GM13977 (cell line): ENCODE results near the gene RAD51B.

Experiments
- DNase-seq: peaks from one replicate; pipeline ENCODE4 v3.0.0; 2012; ENCODE audit warnings: low spot score
- in situ Hi-C: fragments of 300-500 bp; cut with MboI; formaldehyde crosslinking; loops from one replicate; pipeline ENCODE4 v1.12.0; 2022; ENCODE audit warnings: low sequenced_read_pairs, low pct_unique_long_range_greater_than_20kb, mixed read lengths, inconsistent platforms; ENCODE audit not compliant: unreplicated experiment
- TF ChIP-seq, protein P1 (sequence below): IDR thresholded peaks from 2 replicates; pipeline ENCODE4 v1.5.1; 2012; ENCODE audit warnings: mild to moderate bottlenecking, control low read depth; ENCODE audit not compliant: insufficient read depth; ENCODE audit errors: extremely low read depth, missing control alignments

Gene RAD51B

DNA sequence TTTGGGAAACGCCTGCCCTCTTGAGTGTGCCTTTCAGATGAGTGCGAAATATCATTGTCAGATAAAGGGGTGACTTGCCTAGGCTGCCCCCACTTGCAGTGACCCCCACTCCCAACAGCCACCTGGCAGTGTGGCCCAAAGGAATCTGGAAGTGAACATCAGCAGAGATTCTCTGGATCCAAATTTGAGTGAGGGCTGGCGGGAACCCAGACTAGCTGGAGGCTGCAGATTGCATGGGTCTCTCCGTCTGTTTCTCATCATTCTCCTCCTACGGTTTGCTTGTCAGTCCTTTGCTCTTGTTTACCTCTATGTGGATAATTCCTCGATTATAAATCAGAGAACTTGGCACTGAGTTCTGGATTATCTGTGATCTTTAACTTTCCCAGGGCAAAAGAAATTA is 692.5 kb downstream of the RAD51B start:
- no peak for DNase-seq
- in situ Hi-C loops: no loop called here
- TF ChIP-seq, protein P1, sequence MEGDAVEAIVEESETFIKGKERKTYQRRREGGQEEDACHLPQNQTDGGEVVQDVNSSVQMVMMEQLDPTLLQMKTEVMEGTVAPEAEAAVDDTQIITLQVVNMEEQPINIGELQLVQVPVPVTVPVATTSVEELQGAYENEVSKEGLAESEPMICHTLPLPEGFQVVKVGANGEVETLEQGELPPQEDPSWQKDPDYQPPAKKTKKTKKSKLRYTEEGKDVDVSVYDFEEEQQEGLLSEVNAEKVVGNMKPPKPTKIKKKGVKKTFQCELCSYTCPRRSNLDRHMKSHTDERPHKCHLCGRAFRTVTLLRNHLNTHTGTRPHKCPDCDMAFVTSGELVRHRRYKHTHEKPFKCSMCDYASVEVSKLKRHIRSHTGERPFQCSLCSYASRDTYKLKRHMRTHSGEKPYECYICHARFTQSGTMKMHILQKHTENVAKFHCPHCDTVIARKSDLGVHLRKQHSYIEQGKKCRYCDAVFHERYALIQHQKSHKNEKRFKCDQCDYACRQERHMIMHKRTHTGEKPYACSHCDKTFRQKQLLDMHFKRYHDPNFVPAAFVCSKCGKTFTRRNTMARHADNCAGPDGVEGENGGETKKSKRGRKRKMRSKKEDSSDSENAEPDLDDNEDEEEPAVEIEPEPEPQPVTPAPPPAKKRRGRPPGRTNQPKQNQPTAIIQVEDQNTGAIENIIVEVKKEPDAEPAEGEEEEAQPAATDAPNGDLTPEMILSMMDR: no peak

GRCh38 chr14:68513137-68513536 is 693.6 kb downstream of the RAD51B start:
- no peak for DNase-seq
- in situ Hi-C loops: no loop called here
- TF ChIP-seq, protein P1: no peak

- DNase-seq: peak; percentile 72
- in situ Hi-C loops: no loop called here
- TF ChIP-seq, protein P1: no peak
Measured at GRCh38 chr14:68513838-68514607, 694.4 kb downstream of the RAD51B start.

GRCh38 chr14:68514608-68515194 is 695.1 kb downstream of the RAD51B start:
- in situ Hi-C loops: no loop called here
- TF ChIP-seq, protein P1: no peak

GRCh38 chr14:68516342-68516741 is 696.8 kb downstream of the RAD51B start:
- DNase-seq: no peak
- TF ChIP-seq, protein P1: no peak
- in situ Hi-C loops: no loop called here

More at GRCh38 chr14:68514608-68515194, 695.1 kb downstream of the RAD51B start:
- DNase-seq: no peak

DNA sequence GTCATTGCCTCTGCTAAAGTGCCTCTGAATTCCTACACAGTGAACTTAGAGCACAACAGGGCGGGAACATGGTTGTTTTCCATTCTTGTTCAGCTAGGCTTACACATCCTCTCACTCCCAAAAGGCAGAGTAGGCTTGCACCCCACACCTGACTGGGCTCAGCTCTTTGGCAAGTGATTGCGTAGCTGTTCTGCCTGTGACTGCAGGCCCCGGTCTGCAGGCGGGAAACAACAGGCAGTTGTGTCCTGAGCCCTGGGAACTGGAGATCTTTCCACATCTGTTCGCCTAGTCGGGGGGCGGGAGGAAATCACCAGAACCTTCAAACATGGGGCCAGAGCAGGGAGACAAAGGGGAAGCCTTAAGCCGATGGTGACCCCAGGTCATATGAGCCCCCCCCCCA is 698.6 kb downstream of the RAD51B start:
- in situ Hi-C loops: no loop called here
- no peak for DNase-seq
- TF ChIP-seq, protein P1: no peak
